WTC11 (cell line): Measurements from ENCODE around the gene PLEKHN1. TPM values are rescaled to one million over a fixed set of nuclear protein-coding genes. Genes with fewer than 3 reads are reported as not detected.

Experiments used
- ATAC-seq: fragments of 200-7000 bp; cut with Tn5 transposase; 2 replicates; pipeline ENCODE4 v1.10.0; 2021; ENCODE audit warnings: mild to moderate bottlenecking, moderate library complexity
- CTCF ChIA-PET: fragments of 300-600 bp; sonication (Branson Sonifier 250); formaldehyde crosslinking; loops from one replicate; lab custom pipeline; 2021; ENCODE audit warnings: antibody characterized with exemption; lab: Charles Lee
- POLR2A ChIA-PET: fragments of 350-600 bp; sonication (Branson Sonifier 250); formaldehyde crosslinking; loops from one replicate; lab custom pipeline; 2021; ENCODE audit warnings: antibody characterized with exemption; lab: Charles Lee
- DNase-seq: peaks from one replicate; pipeline ENCODE4 v3.0.0; 2021; ENCODE audit warnings: low spot score
- H3K27ac Mint-ChIP-seq: 2 replicates; pipeline ENCODE4 v1.8.0; 2021; ENCODE audit warnings: mixed read lengths
- H3K27me3 Mint-ChIP-seq: 2 replicates; pipeline ENCODE4 v1.8.0; 2021; ENCODE audit warnings: low read depth, mild to moderate bottlenecking, moderate library complexity, mixed read lengths
- H3K36me3 Mint-ChIP-seq: 2 replicates; pipeline ENCODE4 v1.8.0; 2021; ENCODE audit warnings: mixed read lengths
- H3K4me1 Mint-ChIP-seq: 2 replicates; pipeline ENCODE4 v1.8.0; 2022; ENCODE audit warnings: mixed read lengths
- H3K4me3 Mint-ChIP-seq: 2 replicates; pipeline ENCODE4 v1.8.0; 2021; ENCODE audit warnings: mild to moderate bottlenecking, moderate library complexity, mixed read lengths
- H3K9me3 Mint-ChIP-seq: 2 replicates; pipeline ENCODE4 v1.8.0; 2021; ENCODE audit warnings: mixed read lengths
- AR ChIP-seq: fragments of 250-450 bp; sonication (Bioruptor Pico); IDR thresholded peaks from 2 replicates; pipeline ENCODE4 v1.9.0; 2021; ENCODE audit warnings: mild to moderate bottlenecking
- ATF3 ChIP-seq: sonication (generic); formaldehyde crosslinking; conservative IDR thresholded peaks from 2 replicates; pipeline ENCODE4 v1.8.1; 2022; ENCODE audit warnings: mild to moderate bottlenecking, missing genetic modification reagents
- CBFB ChIP-seq: sonication (generic); formaldehyde crosslinking; IDR thresholded peaks from 2 replicates; pipeline ENCODE4 v1.8.1; 2022; ENCODE audit warnings: mild to moderate bottlenecking, low read depth, missing genetic modification reagents
- CREB1 ChIP-seq: sonication (generic); formaldehyde crosslinking; IDR thresholded peaks from 2 replicates; pipeline ENCODE4 v1.8.0; 2023; ENCODE audit warnings: mild to moderate bottlenecking, missing genetic modification reagents
- FOXK1 ChIP-seq: sonication (generic); formaldehyde crosslinking; IDR thresholded peaks from 2 replicates; pipeline ENCODE4 v1.8.0; 2022; ENCODE audit warnings: mild to moderate bottlenecking, moderate library complexity, missing genetic modification reagents
- HMGXB4 ChIP-seq: sonication (generic); formaldehyde crosslinking; IDR thresholded peaks from 2 replicates; pipeline ENCODE4 v1.8.1; 2023; ENCODE audit warnings: mild to moderate bottlenecking, moderate library complexity, missing genetic modification reagents
- IRF1 ChIP-seq: sonication (generic); formaldehyde crosslinking; IDR thresholded peaks from 2 replicates; pipeline ENCODE4 v1.8.0; 2023; ENCODE audit warnings: missing genetic modification reagents
- MYBL2 ChIP-seq: sonication (generic); formaldehyde crosslinking; IDR thresholded peaks from 2 replicates; pipeline ENCODE4 v1.8.1; 2023; ENCODE audit warnings: mild to moderate bottlenecking, moderate library complexity, missing genetic modification reagents
- NFATC4 ChIP-seq: fragments of 250-450 bp; sonication (Bioruptor Pico); IDR thresholded peaks from 2 replicates; pipeline ENCODE4 v1.9.0; 2021; ENCODE audit warnings: mild to moderate bottlenecking
- NFYB ChIP-seq: sonication (generic); formaldehyde crosslinking; conservative IDR thresholded peaks from 2 replicates; pipeline ENCODE4 v1.8.0; 2022; ENCODE audit warnings: low read depth, missing genetic modification reagents
- OVOL2 ChIP-seq: fragments of 250-450 bp; sonication (Bioruptor Pico); IDR thresholded peaks from 2 replicates; pipeline ENCODE4 v1.9.0; 2021; ENCODE audit warnings: mild to moderate bottlenecking, borderline replicate concordance
- PRDM15 ChIP-seq: sonication (generic); formaldehyde crosslinking; IDR thresholded peaks from 2 replicates; pipeline ENCODE4 v1.8.0; 2022; ENCODE audit warnings: missing genetic modification reagents
- RELA ChIP-seq: sonication (generic); formaldehyde crosslinking; IDR thresholded peaks from 2 replicates; pipeline ENCODE4 v1.8.1; 2022; ENCODE audit warnings: missing genetic modification reagents, mild to moderate bottlenecking, borderline replicate concordance
- SMAD3 ChIP-seq: sonication (generic); formaldehyde crosslinking; IDR thresholded peaks from 2 replicates; pipeline ENCODE4 v1.8.0; 2022; ENCODE audit warnings: missing genetic modification reagents, mild to moderate bottlenecking, borderline replicate concordance
- TEAD4 ChIP-seq: sonication (generic); formaldehyde crosslinking; IDR thresholded peaks from 2 replicates; pipeline ENCODE4 v1.8.0; 2022; ENCODE audit warnings: mild to moderate bottlenecking, missing genetic modification reagents
- ZNF532 ChIP-seq: fragments of 250-450 bp; sonication (Bioruptor Pico); IDR thresholded peaks from 2 replicates; pipeline ENCODE4 v1.9.0; 2021; ENCODE audit warnings: mild to moderate bottlenecking, borderline replicate concordance
- ZNF671 ChIP-seq: fragments of 250-450 bp; sonication (Bioruptor Pico); IDR thresholded peaks from 2 replicates; pipeline ENCODE4 v1.8.0; 2021; ENCODE audit warnings: mild to moderate bottlenecking
- total RNA-seq: library from RNA; stranded (reverse); gene quantifications from 3 replicates; pipeline ENCODE4 v1.2.3, GENCODE V29; 2021

Gene PLEKHN1
- total RNA-seq, 1 experiment from 2014 or later, result 3.4 TPM

- POLR2A ChIA-PET, result no interaction called here
- Mint-ChIP-seq H3K27ac (no peak overlapping the region), H3K27me3 (peaks cover 81% of the 10 kb centered on the region), H3K4me3 (no peak overlapping the region), H3K9me3 (peaks cover 9% of the 10 kb centered on the region), H3K36me3 (peaks cover 7% of the 10 kb centered on the region; the same call in 1 of the 2 replicates), H3K4me1 (peaks cover 5% of the 10 kb centered on the region)
- DNase-seq (no peak), ATAC-seq (no peak)
- TF ChIP-seq SMAD3 (CRISPR knock-in tag) (no peak), CREB1 (no peak), NFATC4 (no peak), ATF3 (CRISPR knock-in tag) (no peak), MYBL2 (CRISPR knock-in tag) (no peak), RELA (CRISPR knock-in tag) (no peak), PRDM15 (CRISPR knock-in tag) (no peak), CBFB (CRISPR knock-in tag) (no peak), FOXK1 (CRISPR knock-in tag) (no peak)
- CTCF ChIA-PET, result interaction anchor here (1.3 to 3.7 kb wide), 4 partner anchors 12 to 38 kb away, joined by 4 to 23 read pairs (median 15); partner anchors contain the start of gene PERM1
Observed at GRCh38 chr1:995665-996633, 29.7 kb downstream of the PLEKHN1 start.

- DNase-seq (no peak), ATAC-seq (no peak)
- Mint-ChIP-seq H3K4me3 (no peak overlapping the region; the same call in 1 of the 2 replicates), H3K27ac (no peak overlapping the region), H3K27me3 (peaks cover 78% of the 10 kb centered on the region), H3K4me1 (peaks cover 5% of the 10 kb centered on the region), H3K36me3 (peaks cover 3% of the 10 kb centered on the region; the same call in 1 of the 2 replicates), H3K9me3 (peaks cover 4% of the 10 kb centered on the region)
- CTCF ChIA-PET, result interaction anchor here (0.6 to 3.7 kb wide), 7 partner anchors 14 to 303 kb away, joined by 3 to 23 read pairs (median 3); partner anchors contain the start of genes ISG15 and PERM1
- POLR2A ChIA-PET, result interaction anchor here (0.8 to 1.4 kb wide), 2 partner anchors 16 to 21 kb away, joined by 3 read pairs; partner anchors contain the start of gene ISG15
- TF ChIP-seq OVOL2 (CRISPR knock-in tag) (no peak), AR (CRISPR knock-in tag) (no peak), IRF1 (CRISPR knock-in tag) (no peak), SMAD3 (CRISPR knock-in tag) (no peak), ZNF532 (CRISPR knock-in tag) (no peak), NFYB (CRISPR knock-in tag) (no peak), HMGXB4 (no peak), ZNF671 (CRISPR knock-in tag) (no peak), TEAD4 (CRISPR knock-in tag) (no peak)
Observed at GRCh38 chr1:996851-997712, 30.8 kb downstream of the PLEKHN1 start.
